ENCODE measurements around the gene KCNAB1.

DNA sequence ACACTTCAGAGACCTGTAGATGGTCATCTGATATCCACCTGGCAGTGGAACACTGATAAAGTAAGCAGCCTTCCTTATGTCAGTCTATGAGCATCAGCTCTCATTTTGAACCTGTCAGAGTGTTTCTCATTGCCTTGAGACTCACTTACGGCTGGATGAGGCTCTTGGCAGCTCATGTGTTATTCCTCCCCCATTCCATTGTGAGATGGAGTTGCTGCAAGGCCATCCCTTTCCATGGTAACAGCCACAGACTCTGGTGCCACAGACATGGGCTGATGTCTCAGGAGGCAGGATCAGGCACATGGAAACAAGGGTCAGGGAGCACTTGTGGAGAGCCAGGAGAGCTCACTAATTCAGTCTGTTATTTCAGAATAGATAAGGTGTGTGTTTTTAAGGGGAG lies 11.9 kb downstream of the KCNAB1 start:
- TF ChIP-seq CTCF (conservative IDR thresholded peaks at IDR 0.05; ENCODE audit: low read length) = no peak
- TF ChIP-seq EZH2phosphoT487 (IDR thresholded peaks at IDR 0.05; ENCODE audit: borderline replicate concordance, low read depth, low read length) = no peak

Data from OCI-LY7 (cell line).